ENCODE results near the gene TSHZ2.

- TF ChIP-seq, protein P1, sequence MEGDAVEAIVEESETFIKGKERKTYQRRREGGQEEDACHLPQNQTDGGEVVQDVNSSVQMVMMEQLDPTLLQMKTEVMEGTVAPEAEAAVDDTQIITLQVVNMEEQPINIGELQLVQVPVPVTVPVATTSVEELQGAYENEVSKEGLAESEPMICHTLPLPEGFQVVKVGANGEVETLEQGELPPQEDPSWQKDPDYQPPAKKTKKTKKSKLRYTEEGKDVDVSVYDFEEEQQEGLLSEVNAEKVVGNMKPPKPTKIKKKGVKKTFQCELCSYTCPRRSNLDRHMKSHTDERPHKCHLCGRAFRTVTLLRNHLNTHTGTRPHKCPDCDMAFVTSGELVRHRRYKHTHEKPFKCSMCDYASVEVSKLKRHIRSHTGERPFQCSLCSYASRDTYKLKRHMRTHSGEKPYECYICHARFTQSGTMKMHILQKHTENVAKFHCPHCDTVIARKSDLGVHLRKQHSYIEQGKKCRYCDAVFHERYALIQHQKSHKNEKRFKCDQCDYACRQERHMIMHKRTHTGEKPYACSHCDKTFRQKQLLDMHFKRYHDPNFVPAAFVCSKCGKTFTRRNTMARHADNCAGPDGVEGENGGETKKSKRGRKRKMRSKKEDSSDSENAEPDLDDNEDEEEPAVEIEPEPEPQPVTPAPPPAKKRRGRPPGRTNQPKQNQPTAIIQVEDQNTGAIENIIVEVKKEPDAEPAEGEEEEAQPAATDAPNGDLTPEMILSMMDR (IDR thresholded peaks at IDR 0.05) = no peak
- no peak for TF ChIP-seq EZH2 (IDR thresholded peaks at IDR 0.05; ENCODE audit: borderline replicate concordance, insufficient read depth, low read depth, low read length, poor library complexity, severe bottlenecking)
Measured at GRCh38 chr20:53427951-53428350, 455.8 kb downstream of the TSHZ2 start.
